Esophagus muscularis mucosa (tissue), 4 donors: ENCODE results near the gene MTUS2. TPM values are rescaled to one million over a fixed set of nuclear protein-coding genes. Genes with fewer than 3 reads are reported as not detected.

Experiments
- DNase-seq: peaks from one replicate; pipeline ENCODE4 v3.0.0-alpha.2; 2017; ENCODE audit errors: extremely low spot score
- H3K27ac ChIP-seq, 4 donors: fragments of 200-600 bp; sonication (generic); replicated peaks in 1 of 4; 1 replicate in 3 of 4; 2 replicates in 1 of 4; pipeline ENCODE4 v1.5.1; 2016 to 2019; ENCODE audit warnings: mild to moderate bottlenecking in 1 of 4
- H3K27me3 ChIP-seq, 4 donors: fragments of 200-600 bp; sonication (generic); one replicate each; pipeline versions ENCODE4 v1.5.1 to v1.6.0; 2016 to 2019
- H3K36me3 ChIP-seq, 4 donors: fragments of 200-600 bp; sonication (generic); one replicate each; pipeline ENCODE4 v1.5.1; 2016 to 2019
- H3K4me1 ChIP-seq, 4 donors: fragments of 200-600 bp; sonication (generic); one replicate each; pipeline ENCODE4 v1.5.1; 2016 to 2019
- H3K4me3 ChIP-seq, 4 donors: fragments of 200-600 bp; sonication (generic); 1 replicate in 2 of 4; 2 replicates in 2 of 4; pipeline ENCODE4 v1.5.1; 2016 to 2019; ENCODE audit warnings: mild to moderate bottlenecking in 4 of 4, moderate library complexity in 1 of 4
- H3K9me3 ChIP-seq, 4 donors: fragments of 200-600 bp; sonication (generic); 1 replicate in 3 of 4; 2 replicates in 1 of 4; pipeline ENCODE4 v1.5.1; 2016 to 2019
- CTCF ChIP-seq, 3 experiments: fragments of 200-600 bp in 2 of 3; fragments of 450-650 bp in 1 of 3; sonication (generic) in 2 of 3; IDR thresholded peaks; one replicate each; pipeline ENCODE4 v1.5.1; 2017 to 2019; ENCODE audit warnings: antibody characterized with exemption in 3 of 3, mild to moderate bottlenecking in 2 of 3, moderate library complexity in 1 of 3
- EP300 ChIP-seq: sonication (generic); formaldehyde crosslinking; IDR thresholded peaks from one replicate; pipeline ENCODE4 v1.6.1; 2017; ENCODE audit warnings: antibody characterized with exemption
- POLR2A ChIP-seq: fragments of 450-650 bp; IDR thresholded peaks from one replicate; pipeline ENCODE4 v1.6.1; 2017; ENCODE audit warnings: antibody characterized with exemption, moderate library complexity, mild to moderate bottlenecking, low read depth
- POLR2AphosphoS5 ChIP-seq, 2 donors: sonication (generic); formaldehyde crosslinking; IDR thresholded peaks; one replicate each; pipeline ENCODE4 v1.6.1; 2017; ENCODE audit warnings: antibody characterized with exemption in 2 of 2
- WGBS: methylation state at CpG from one replicate; pipeline ENCODE4 v1.1.5; 2018; 5-methylcytosine and 5-hydroxymethylcytosine counted together
- intact Hi-C: fragments of 100-400 bp; cut with DNase I; formaldehyde crosslinking; loops from one replicate; pipeline ENCODE4 v1.15.1; 2023
- total RNA-seq, 4 donors: library from RNA; depleted of rRNA; stranded (reverse); fragments of >200 nt; gene quantifications; one replicate each; pipeline versions ENCODE4 v1.1.0 to v1.2.1, GENCODE V29; 2016

Gene MTUS2
- total RNA-seq, 4 donors from 2014 or later = 7.1 to 46.2 (median 12.8) TPM

GRCh38 chr13:29497137-29497654 lies 677.1 kb downstream of the MTUS2 start:
- no peak for DNase-seq
- H3K36me3 ChIP-seq = peaks cover 0 to 33% (median 3%) of the 10 kb centered on the region in 4 donors

GRCh38 chr13:29498426-29499040 lies 678.4 kb downstream of the MTUS2 start:
- Histone ChIP-seq H3K9me3 (no peaks in the 10 kb centered on the region), H3K27ac (no peak overlapping the region), H3K4me3 (no peak overlapping the region), H3K4me1 (peaks cover 4 to 23% (median 19%) of the 10 kb centered on the region in 4 donors), H3K36me3 (peaks cover 0 to 37% (median 3%) of the 10 kb centered on the region in 4 donors), H3K27me3 (no peaks in the 10 kb centered on the region)
- DNase-seq = no peak
- 93% methylated on average over 12 of the region's 13 CpGs for WGBS
- TF ChIP-seq EP300 (no peak), POLR2AphosphoS5 (IDR thresholded peaks at IDR 0.05) (no peak), CTCF (IDR thresholded peaks at IDR 0.05) (no peak), POLR2A (no peak)
- intact Hi-C loops = no loop called here

More at GRCh38 chr13:29497137-29497654, 677.1 kb downstream of the MTUS2 start:
- Histone ChIP-seq H3K9me3 (no peaks in the 10 kb centered on the region), H3K4me3 (no peak overlapping the region), H3K27me3 (no peaks in the 10 kb centered on the region), H3K27ac (peak overlapping the region in 1 of 4 donors; percentile 25), H3K4me1 (peaks cover 4 to 23% (median 19%) of the 10 kb centered on the region in 4 donors)
- intact Hi-C loops = no loop called here
- TF ChIP-seq POLR2A (no peak), POLR2AphosphoS5 (IDR thresholded peaks at IDR 0.05) (peak; percentile 36 to 49), EP300 (no peak)
- 17% methylated on average over 6 of the region's 15 CpGs for WGBS

- Histone ChIP-seq H3K27ac (no peak overlapping the region), H3K36me3 (peaks cover 0 to 42% (median 3%) of the 10 kb centered on the region in 4 donors), H3K27me3 (peaks cover 0 to 5% (median 0%) of the 10 kb centered on the region in 4 donors), H3K9me3 (no peaks in the 10 kb centered on the region), H3K4me3 (no peak overlapping the region), H3K4me1 (peaks cover 4 to 23% (median 19%) of the 10 kb centered on the region in 4 donors)
- WGBS = 86% methylated on average over 5 of the region's 7 CpGs
- intact Hi-C loops = loop anchor here (10.0 kb wide), 1 partner anchor 205 kb away; no protein-coding TSS in a partner anchor
- DNase-seq = no peak
- no peak for TF ChIP-seq POLR2A
- TF ChIP-seq CTCF (IDR thresholded peaks at IDR 0.05) = no peak
- no peak for TF ChIP-seq POLR2AphosphoS5 (IDR thresholded peaks at IDR 0.05)
- no peak for TF ChIP-seq EP300
These were observed 679.5 kb downstream of the MTUS2 start for GRCh38 chr13:29499506-29500165.

- H3K9me3 ChIP-seq = no peaks in the 10 kb centered on the region
- H3K4me3 ChIP-seq = no peak overlapping the region
- peaks cover 0 to 42% (median 3%) of the 10 kb centered on the region in 4 donors for H3K36me3 ChIP-seq
- intact Hi-C loops = loop anchor here (10.0 kb wide), 1 partner anchor 204 kb away; no protein-coding TSS in a partner anchor
- H3K4me1 ChIP-seq = peaks cover 4 to 23% (median 19%) of the 10 kb centered on the region in 4 donors
- no peak overlapping the region for H3K27ac ChIP-seq
- TF ChIP-seq CTCF (IDR thresholded peaks at IDR 0.05) = no peak
- no peak for TF ChIP-seq EP300
- TF ChIP-seq POLR2AphosphoS5 (IDR thresholded peaks at IDR 0.05) = no peak
- TF ChIP-seq POLR2A = no peak
- peaks cover 0 to 12% (median 0%) of the 10 kb centered on the region in 4 donors for H3K27me3 ChIP-seq
- 95% methylated on average over 7 of the region's 7 CpGs for WGBS
- DNase-seq = no peak
These were observed 680.2 kb downstream of the MTUS2 start for GRCh38 chr13:29500386-29500785.

- peaks cover 0 to 42% (median 3%) of the 10 kb centered on the region in 4 donors for H3K36me3 ChIP-seq
- H3K4me1 ChIP-seq = peaks cover 0 to 13% (median 10%) of the 10 kb centered on the region in 4 donors
- 96% methylated on average over 4 of the region's 4 CpGs for WGBS
- no peaks in the 10 kb centered on the region for H3K9me3 ChIP-seq
- DNase-seq = no peak
- no peak overlapping the region for H3K27ac ChIP-seq
- peaks cover 0 to 22% (median 0%) of the 10 kb centered on the region in 4 donors for H3K27me3 ChIP-seq
- intact Hi-C loops = loop anchor here (10.0 kb wide), 1 partner anchor 203 kb away; no protein-coding TSS in a partner anchor
- H3K4me3 ChIP-seq = no peak overlapping the region
- no peak for TF ChIP-seq CTCF (IDR thresholded peaks at IDR 0.05)
- TF ChIP-seq POLR2AphosphoS5 (IDR thresholded peaks at IDR 0.05) = no peak
- no peak for TF ChIP-seq EP300
- no peak for TF ChIP-seq POLR2A
These were observed 681.5 kb downstream of the MTUS2 start for GRCh38 chr13:29501674-29502073.
